ENCODE measurements around the gene TRIM2.

TRIM2 gene

GRCh38 chr4:153248641-153249198, 44.5 kb downstream of the TRIM2 start:
- no peak for DNase-seq (ENCODE audit: low read depth, low spot score)
- in situ Hi-C loops (cut with HindIII; ENCODE audit: low sequenced_read_pairs), result no loop called here
- no peak for TF ChIP-seq CTCF (IDR thresholded peaks at IDR 0.05; ENCODE audit: low read depth, low read length)
- H3K4me3 ChIP-seq (ENCODE audit: low read depth, low read length), result peak overlapping the region; percentile 58

GRCh38 chr4:153249199-153250041, 45.2 kb downstream of the TRIM2 start:
- H3K4me3 ChIP-seq (ENCODE audit: low read depth, low read length), result peak overlapping the region; percentile 58
- peak; percentile 76 for DNase-seq (ENCODE audit: low read depth, low spot score)
- in situ Hi-C loops (cut with HindIII; ENCODE audit: low sequenced_read_pairs), result no loop called here
- TF ChIP-seq CTCF (IDR thresholded peaks at IDR 0.05; ENCODE audit: low read depth, low read length), result no peak

DNA sequence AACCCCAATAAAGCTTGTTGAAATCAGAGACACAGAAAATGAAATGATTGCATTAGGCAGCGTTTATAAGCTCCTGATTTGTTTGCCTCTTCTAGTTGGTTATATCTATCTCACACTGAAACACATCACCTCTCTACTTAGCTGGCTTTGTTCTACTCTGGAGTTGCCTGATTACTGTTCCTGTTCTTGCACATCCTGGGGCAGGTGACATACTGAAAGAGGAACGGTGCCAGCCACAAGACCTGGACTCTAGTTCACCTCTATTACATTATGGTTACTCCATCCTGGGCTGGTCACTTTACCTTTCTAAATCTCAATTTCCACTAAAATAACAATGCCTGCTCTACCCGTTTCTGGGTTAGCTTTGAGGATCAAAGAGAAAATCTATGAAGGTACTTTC, 47.9 kb downstream of the TRIM2 start:
- in situ Hi-C loops (cut with HindIII; ENCODE audit: low sequenced_read_pairs), result no loop called here
- no peak overlapping the region for H3K4me3 ChIP-seq (ENCODE audit: low read depth, low read length)
- no peak for TF ChIP-seq CTCF (IDR thresholded peaks at IDR 0.05; ENCODE audit: low read depth, low read length)
- DNase-seq (ENCODE audit: low read depth, low spot score), result no peak

- no peak overlapping the region for H3K4me3 ChIP-seq (ENCODE audit: low read depth, low read length)
Measured at GRCh38 chr4:153255233-153255632, 51.0 kb downstream of the TRIM2 start.

DNA sequence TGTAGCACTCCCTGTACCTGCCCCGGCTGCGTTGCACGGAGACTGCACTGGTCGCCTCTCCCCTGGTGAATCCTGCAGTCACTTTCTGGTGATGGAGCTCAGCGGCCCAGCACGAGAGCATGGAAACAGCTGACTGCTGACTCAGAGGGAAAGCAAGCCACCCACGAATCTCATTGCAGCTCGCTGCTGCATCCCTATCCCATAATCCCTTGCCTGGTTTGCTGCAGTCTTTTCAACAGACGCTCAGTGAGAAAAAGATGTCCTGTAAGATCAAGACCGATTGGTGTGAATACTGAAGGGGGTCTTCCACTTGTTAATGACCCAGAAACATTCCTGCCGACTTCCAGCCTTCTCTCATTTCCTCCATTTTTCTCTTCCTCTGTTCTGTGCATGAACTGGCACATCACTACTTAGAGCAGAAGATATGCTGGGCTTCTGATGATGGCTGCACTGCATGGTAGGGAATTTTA, 52.9 kb downstream of the TRIM2 start:
- peak overlapping the region; percentile 38 for H3K4me3 ChIP-seq (ENCODE audit: low read depth, low read length)
- in situ Hi-C loops (cut with HindIII; ENCODE audit: low sequenced_read_pairs), result no loop called here
- peak; percentile 73 for DNase-seq (ENCODE audit: low read depth, low spot score)
- TF ChIP-seq CTCF (IDR thresholded peaks at IDR 0.05; ENCODE audit: low read depth, low read length), result no peak

More at GRCh38 chr4:153255233-153255632, 51.0 kb downstream of the TRIM2 start:
- DNase-seq (ENCODE audit: low read depth, low spot score), result no peak
- TF ChIP-seq CTCF (IDR thresholded peaks at IDR 0.05; ENCODE audit: low read depth, low read length), result no peak
- in situ Hi-C loops (cut with HindIII; ENCODE audit: low sequenced_read_pairs), result no loop called here

- peak overlapping the region; percentile 38 for H3K4me3 ChIP-seq (ENCODE audit: low read depth, low read length)
Measured at GRCh38 chr4:153257991-153258390, 53.7 kb downstream of the TRIM2 start.

More at GRCh38 chr4:153257991-153258390, 53.7 kb downstream of the TRIM2 start:
- DNase-seq (ENCODE audit: low read depth, low spot score), result no peak
- no peak for TF ChIP-seq CTCF (IDR thresholded peaks at IDR 0.05; ENCODE audit: low read depth, low read length)
- in situ Hi-C loops (cut with HindIII; ENCODE audit: low sequenced_read_pairs), result no loop called here
